Activated CD8-positive, alpha-beta memory T cell treated with anti-CD3 and anti-CD28 coated beads, Interleukin-2, amount 50 U/mL, for 4 hours (primary cell): ENCODE data around the gene CNTN3.

Source experiments
- DNase-seq: peaks from one replicate; pipeline ENCODE4 v3.0.0-alpha.2; 2020

The CNTN3 gene

DNA sequence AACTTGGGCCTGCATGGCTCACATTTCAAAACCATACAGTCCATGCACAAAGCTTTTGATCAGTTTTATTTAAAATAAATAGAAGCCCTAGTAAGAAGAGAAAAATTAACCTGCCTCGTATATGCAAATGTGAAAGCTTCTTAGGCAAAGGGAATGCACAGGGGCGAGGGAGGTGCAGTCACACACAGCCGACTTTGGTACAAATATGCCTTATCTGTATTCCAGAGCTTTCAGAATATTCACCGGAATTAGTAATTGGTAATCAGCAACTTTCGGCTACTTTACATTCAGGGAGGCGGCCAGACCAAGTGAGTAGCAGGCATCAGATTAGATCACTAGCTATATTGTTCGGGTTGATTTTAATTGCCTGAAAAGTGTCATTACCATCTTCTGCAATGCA lies 7.5 kb downstream of the CNTN3 start:
- no peak for DNase-seq

DNA sequence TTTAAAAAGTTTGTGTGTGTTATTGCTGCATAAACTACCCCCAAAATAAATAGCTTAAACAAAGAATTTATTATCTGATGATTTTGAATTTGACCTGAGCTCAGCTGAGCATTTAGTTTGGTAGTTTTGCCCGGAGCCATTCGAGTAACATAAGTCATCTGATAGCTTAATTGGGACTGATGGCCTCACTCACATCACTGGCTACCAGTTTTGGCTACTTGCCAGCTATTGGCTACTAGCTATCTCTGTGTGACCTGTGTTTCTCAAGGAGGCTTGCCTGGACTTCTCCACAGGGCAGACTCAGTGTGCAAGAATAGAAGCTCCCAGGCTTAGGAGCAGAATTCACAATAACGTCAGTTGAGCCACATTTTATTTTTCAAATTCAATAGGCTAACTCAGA lies 9.0 kb downstream of the CNTN3 start:
- no peak for DNase-seq

DNA sequence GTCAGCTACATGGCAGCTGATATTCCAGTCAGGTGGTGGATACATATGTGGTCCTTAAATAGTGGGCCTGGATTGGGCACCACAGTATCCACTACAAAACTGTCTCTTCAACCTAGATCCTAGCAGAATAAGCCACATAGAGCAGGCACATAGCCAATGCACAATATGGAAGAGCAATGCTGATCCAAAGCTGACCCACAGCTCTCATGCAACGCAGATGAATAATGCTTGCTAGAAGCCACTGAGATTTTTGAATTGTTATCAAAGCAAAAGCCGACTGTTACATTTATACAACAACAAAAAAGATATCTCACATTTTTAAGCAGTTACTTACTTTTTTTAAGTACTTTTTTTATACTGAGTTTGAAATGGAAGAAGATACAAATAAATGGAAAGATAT lies 11.2 kb downstream of the CNTN3 start:
- no peak for DNase-seq

GRCh38 chr3:74602471-74602870 lies 12.0 kb downstream of the CNTN3 start:
- no peak for DNase-seq

- DNase-seq = no peak
Observed at GRCh38 chr3:74601793-74602192, 12.7 kb downstream of the CNTN3 start.

DNA sequence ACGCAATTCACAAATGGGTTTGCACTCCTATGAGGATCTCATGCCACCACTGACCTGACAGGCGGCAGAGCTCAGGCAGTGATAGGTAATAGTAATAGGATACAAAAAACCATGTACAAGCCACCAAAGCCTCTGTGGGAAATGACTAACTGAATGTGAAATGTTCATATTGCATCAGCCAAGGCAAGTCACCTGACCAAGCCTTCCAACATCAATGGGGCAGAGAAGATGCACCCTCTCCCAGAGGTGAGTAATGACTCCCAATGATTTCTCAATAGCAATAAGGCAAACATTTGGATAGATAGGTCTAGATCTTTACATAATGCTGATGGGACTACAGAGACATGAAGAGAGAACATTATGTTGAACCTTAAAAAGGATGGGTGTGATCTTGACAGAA lies 14.9 kb downstream of the CNTN3 start:
- DNase-seq = no peak

DNA sequence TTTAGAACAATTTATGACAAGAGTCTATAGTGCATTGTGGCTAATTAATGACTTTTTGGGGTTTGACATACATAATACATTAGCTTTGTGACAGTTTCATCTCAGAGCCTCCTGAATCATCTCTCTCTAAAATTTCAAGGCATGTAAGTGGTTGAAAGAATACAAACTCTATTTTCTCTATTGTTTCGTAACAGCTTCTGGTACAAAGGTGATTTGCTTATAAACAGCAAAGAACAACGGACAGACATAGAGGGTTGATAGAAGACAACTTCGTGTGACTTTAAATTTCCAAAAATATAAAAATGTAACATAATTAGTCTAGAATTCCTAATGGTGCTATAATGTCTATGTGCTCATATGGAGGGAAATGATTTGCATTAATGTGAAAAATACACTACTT lies 21.3 kb downstream of the CNTN3 start:
- DNase-seq = no peak

- no peak for DNase-seq
Observed at GRCh38 chr3:74592359-74592758, 22.1 kb downstream of the CNTN3 start.

- no peak for DNase-seq
Observed at GRCh38 chr3:74591946-74592345, 22.5 kb downstream of the CNTN3 start.

DNA sequence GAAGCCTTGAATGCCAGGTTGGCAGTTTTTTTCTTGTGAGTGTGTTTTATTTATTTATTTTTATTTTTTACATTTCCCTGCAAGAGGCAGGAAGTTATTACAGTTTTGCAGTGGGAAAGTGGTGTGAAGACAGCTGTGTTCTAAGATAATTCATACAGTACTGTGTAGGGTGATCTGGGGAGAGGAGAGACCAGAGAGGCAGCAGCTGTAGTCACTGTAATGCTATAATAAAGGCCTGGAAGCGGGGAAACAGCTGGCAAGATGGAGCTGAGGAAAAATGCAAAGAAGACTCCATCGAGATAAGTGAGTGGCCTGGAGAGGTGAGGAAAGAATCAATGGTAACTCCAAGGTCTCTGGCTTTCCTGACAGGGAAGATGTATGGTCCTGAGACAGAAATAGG lies 23.1 kb downstream of the CNTN3 start:
- DNase-seq = no peak

GRCh38 chr3:74590620-74591262 lies 23.7 kb downstream of the CNTN3 start:
- no peak for DNase-seq

GRCh38 chr3:74584782-74585181 lies 29.7 kb downstream of the CNTN3 start:
- DNase-seq = no peak

GRCh38 chr3:74582982-74583381 lies 31.5 kb downstream of the CNTN3 start:
- DNase-seq = no peak

DNA sequence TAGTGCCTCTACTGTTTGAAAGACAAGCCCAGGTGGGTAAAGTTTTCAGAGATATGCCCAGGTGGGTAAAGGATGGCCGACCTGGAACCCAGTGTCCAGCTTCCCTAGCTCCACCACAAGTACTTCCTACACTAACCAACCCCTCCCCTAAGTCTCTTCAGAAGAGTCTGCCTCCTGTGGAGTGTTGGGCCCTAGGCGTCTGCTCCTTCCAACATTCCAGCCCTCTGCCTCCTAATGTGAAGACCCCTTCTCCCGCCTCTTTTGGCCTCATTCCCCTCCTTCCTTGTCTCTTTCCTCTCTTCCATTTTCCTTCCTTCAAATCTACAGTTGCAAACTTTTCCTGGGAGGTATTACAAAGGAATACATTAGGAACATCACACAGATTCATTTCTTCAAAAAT lies 38.6 kb downstream of the CNTN3 start:
- DNase-seq = no peak

- no peak for DNase-seq
Observed at GRCh38 chr3:74571118-74571517, 43.3 kb downstream of the CNTN3 start.
